ENCODE measurements around the gene KCNJ11.
"Not testable (repeated sequence)": the region's sequence is repeated elsewhere in the genome, so short reads cannot be mapped to it uniquely, and the experiment has no call there.

KCNJ11 gene

DNA sequence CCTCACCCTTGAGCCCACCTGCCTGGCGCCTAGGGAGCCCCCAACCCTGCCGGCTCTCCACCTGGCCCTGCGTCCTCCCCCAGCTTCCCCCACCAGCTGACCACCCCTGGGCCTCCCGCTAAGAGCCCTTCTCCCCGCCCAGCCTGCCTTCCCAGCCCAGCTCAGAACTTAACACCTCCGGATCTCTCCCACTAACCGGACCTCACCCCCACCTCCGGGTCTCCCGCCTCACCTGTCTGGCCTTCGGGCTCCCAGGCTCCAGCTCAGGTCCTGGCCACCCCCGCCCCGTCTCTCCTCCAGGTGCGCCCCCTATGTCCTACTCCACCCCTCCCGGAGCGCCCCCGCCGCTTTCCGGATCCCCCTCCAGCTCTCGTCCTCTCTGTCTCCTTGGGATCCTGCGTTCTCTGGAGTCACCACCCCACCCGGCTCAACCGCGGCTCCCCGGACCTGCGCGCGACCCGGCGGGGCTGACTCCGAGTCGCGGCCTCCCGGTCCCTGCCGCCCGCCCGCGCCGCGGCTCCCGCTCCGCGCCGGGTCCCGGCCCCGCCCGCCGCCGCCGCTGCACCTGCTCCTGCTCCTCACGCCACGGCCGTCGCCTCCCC, at the start of gene KCNJ11:
Gene KCNJ11, minus strand, starts transcription at position 51 of the 602 bp plus-strand sequence. CDS start 568 bp downstream, outside the sequence.
- no peak for DNase-seq

DNA sequence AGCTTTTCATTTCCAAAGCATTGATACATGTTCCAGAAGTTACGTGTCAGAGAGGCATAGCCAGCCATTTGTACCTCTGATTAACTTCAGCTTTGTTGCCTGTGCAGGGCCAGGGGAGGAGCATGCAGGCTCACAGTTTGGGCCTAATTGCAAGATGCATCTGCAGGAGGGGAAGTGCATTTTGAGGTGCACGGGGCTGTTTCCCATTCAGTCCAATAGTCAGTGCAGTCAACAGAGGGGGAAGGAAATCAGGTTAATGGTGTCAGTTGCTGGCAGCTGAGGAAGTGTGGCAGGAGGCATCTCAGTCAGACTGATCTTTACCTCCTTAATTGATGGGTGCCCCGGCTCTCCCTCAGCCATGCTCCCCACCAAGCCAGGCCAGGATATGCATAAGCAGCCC, 48.9 kb upstream of the KCNJ11 start:
- no peak for DNase-seq

DNA sequence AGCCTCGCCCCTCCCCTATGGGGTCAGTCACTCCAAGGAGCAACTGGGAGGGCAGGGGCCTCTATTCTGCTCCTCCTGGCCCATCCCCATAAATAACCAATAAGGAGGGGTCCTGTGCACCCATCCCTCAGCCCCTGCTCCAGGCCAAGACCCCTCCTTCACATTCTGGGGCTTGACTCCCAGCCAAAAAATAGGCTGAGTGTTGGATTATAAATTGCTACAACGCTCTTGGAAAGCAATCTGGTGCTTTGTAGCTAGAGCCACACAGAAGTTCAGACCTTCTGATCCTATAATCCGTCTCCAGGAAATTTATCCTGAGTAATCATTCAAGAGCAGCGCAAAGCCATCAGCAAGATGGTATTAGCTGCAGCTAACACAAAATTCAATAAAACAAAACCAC, 45.6 kb upstream of the KCNJ11 start:
- DNase-seq, result no peak

DNA sequence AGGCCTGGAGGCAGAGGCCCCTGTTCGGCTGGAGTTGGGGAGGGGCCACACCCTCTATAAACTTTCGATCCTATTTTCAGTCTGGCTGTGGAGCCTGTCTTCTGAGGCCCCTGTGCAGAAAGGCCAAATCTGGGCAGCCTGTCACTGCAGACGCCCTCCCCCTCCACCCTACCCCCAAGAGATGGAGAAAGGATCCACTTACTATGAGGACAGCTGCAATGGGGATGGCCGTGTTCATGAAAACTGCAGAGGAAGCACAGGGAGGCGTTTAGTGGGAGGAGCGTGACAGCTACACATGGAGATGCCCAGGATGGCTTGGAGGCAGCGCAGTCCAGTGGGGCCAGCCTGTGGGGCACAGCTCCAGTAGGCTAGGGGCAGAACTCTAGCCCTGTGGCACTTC, 43.5 kb upstream of the KCNJ11 start:
- peak in 1 of 2 experiments; percentile 12 for DNase-seq

DNA sequence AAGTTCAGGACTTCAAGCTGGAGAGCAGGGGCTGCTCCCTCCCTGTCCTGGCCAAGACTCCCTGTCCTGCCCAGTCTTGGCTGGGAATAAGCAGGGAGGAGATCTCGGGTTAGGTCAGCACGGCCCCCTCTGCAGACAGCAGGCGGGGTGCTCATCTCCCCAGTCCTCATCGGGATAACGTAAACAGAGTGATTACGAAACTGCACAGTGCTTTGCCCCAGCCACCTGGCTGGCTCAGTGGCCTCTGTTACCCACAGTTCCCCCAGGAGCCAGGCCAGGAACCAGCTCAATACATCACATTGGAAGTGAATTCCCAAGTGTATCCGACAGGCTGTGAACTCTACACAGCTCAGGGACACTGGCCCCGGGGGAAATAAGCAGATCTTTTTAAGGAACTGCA, 42.7 kb upstream of the KCNJ11 start:
- DNase-seq, result no peak

DNA sequence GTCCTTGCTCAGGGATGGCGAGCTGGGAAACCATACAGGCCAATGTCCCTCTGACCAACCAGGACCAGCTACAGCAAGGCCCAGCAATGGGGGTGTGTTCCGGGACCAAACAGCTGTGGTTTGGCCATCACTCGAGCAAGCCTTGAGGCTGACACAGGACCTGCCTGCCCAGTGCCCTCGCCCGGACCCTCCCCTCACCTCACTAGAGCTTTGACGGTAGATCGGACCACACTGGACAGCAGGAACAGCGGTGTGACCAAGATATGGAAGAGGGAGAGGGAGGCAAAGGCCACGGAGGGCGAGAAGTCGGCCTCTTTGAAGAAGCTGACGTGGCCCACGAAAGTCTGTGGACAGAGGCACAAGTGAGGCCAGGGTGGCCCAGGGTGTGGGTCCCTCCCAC, 42.2 kb upstream of the KCNJ11 start:
- no peak for DNase-seq

DNA sequence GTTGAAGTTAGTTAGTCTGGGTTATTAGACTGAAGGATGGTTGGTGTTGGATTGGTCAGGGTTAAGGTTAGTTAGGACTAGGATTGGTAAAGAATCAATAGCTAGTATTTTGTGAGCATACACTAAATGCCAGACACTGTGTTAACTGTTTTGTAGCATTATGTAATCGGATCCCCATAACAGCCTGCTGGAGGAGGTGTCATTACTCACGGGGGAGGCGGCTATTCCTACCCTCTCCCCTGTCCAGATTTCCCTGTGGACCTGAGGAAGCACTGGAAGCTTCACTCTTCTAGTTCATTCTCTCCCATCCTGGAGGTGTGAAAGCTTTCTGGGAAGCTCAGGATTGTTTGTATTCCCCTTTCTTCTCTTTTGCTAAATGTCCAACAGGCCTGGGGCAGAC, 40.5 kb upstream of the KCNJ11 start:
- no peak for DNase-seq

DNA sequence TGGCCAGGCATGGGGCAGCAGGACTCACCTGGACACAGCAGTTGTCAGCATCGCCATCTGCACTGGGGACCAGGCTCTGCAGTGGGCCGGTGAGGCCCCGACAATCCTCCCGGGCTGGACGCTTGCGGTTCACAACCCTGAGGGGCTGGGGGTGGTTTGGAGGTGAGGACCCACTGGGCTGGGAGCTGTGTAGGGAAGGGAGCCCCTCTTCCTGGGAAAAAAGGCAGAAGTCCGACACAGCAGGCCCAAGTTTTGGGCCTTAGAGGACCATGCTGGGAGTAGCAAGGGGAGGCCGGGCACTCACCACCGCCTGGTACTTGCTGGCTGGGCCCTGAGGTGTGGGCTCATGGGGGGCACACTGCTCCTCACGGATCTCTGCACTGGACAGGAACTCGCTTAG, 39.8 kb upstream of the KCNJ11 start:
- DNase-seq, result no peak

DNA sequence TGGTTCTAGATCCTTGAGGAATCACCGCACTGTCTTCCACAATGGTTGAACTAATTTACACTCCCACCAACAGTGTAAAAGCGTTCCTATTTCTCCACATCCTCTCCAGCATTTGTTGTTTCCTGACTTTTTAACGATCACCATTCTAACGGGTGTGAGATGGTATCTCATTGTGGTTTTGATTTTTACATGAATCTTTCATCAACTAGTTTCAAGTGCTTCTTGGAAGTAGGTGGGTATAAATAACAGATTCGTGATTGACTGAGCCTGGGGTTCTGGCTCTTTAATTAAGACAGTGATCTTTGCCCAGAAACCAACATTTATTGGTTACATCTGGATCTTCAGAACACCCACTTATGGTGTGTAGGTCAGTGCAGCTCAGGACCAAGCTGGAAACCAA, 37.8 kb upstream of the KCNJ11 start:
- not testable (repeated sequence) for DNase-seq

DNA sequence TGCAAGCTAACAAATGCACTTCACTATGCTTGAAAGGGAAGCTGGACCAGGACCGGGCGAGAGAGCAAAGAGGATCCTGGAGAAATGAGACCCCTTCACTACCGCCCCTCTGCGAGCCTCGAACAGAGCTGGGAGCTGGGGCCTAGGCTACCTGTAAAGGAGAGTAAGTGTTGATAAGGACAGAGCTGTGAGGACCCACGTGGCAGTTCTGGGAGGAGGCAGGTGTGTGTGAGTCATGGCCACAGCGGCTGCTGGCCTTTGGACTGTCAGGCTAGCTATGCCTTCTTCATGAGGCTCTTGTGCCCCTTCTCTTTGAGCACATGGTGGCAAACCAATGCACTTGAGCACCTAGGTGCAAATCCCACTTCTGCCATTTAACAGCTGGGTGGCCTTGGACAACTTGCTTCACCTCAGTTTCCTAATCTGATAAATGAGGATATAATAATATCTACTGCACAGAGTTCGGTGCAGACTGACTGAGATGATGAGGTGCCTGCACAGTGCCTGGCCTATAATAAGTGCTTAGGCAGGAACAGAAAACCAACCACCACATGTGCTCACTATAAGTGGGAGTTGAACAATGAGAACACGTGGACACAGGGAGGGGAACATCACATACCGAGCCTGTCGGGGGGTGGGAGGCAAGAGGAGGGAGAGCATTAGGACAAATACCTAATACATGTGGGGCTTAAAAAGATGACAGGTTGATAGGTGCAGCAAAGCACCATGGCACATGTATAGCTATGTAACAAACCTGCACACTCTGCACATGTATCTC, 35.3 kb upstream of the KCNJ11 start:
- no peak for DNase-seq

DNA sequence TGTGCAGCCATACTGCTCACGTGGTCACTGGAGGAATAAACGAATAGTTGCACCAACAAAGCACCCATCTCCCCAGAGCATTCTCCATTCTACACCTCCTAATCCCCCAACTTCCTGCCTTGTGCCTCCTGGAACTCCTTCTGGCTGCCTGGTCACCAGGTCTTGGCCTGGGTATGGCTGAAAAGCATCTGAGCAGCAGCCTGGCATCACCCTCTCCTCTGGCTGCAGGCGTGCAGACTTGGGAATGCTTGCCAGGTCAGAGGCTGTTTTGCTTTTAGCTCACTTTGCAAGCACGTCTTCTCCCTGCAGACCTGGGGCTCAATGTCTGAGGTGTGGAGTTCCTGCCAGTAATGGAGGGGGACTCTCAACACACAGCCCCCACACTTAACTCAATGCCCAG, 33.3 kb upstream of the KCNJ11 start:
- no peak for DNase-seq

DNA sequence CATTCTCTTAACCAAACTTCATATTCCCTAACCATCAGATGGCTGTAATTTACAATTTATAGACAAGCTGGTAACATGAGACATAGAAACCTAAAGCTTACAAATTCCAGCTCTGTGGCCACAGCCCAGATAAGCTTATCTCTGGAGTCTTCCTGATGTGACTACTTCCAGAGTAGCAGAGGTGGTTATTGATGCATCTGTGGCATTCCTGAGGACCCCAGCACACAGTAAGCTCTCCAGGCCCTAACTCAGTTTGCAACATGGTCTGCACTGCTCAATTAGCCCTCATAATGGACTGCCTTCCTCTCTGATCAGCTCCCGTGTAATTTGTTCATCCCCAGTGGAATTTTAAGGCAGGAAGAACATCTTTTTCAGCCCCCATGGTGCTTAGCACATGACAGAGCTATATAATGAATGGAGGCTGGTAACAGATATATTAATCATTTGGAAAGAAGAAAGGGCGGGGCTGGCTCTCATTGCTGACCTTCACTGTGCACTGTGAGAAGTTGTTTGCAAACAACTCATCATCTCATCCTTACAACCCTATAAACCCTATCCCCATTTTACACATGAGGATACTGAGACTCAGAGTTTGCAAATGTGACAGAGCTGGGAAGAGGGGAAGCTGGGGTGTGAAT, 30.1 kb upstream of the KCNJ11 start:
- DNase-seq, result no peak

DNA sequence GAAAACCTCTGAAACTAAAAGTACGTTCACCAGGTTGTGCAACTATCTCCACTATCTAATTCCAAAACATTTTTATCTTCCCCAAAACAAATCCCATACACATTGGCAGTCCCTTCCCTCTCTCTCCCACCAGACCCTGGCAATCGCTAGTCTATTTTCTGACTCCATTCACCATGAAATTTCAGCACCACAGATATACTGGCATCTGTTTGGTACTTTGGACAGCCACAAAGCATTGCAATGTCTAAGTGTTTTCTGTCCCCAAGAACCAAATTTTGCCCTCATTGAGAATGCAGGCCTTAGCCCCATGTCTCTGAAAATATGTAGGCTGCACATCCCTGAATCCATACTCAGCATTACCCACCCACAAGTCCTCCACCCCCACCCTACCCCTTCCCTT, 28.0 kb upstream of the KCNJ11 start:
- no peak for DNase-seq

DNA sequence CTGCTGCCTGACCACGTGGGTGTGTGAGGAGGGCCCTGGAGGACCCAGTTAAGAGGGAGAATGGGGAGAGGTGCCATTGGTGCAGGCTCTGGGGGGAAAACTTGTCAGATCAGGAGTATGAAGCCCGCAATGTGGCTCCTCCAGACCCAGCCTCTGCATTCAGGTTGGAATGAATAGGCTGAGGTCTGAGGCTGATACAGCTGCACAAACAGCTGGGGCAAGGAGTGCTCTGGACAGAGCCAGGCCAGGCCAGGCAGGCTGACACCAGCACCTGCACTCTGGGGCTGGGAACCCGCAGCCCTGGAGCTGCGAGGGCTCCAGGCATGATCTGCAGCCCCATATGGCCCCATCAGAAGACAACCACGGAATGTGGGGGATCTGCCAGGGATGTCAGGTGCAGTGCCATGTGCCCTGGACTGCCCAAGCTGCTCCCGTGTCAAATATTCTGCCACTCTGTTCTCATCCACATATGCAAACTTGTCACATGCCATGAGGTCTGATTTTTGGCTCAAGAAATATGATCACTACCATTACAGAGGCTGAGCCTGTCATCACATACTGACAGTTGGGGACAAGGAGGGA, 27.2 kb upstream of the KCNJ11 start:
- no peak for DNase-seq

DNA sequence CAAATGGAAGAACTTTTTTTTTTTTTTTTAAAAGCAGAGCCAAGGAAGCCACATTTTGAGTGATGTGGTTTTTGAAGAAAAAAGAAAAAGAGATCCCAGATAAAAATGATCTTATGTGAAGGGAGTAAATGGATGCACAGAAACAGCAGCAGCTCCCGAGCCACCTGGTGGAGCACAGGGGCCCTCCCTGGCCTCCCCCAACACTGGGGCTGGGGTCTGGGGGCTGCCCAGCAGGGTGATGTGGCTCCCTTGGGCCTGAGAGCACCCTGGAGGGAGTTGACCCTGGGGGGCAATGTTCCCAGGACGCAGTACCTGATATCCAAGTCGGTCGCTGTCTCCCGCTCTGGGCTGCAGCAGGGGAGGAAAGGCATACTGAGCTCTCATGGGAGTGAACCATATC, 26.5 kb upstream of the KCNJ11 start:
- no peak for DNase-seq

DNA sequence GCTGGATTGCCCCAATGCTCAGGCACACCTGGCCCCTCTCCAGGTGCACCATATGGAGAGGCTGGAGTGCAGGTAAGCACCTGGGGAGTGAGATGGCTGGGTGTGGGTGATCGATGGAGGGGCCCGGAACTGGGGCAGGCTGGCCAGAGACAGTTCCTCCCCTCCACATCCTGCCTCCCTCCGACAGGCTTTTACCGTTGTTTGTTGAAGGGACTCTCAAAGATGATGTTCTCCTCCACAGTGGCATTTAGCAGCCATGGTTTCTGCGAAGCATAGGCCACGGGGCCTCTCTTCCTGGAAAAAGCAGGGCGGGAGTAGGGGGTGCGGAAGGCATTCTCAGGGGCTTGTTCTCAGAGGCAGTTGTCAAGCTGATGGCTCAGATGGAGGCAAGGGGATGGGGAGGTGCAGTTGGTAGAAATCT, 25.9 kb upstream of the KCNJ11 start:
- DNase-seq, result peak; percentile 91 to 95

DNA sequence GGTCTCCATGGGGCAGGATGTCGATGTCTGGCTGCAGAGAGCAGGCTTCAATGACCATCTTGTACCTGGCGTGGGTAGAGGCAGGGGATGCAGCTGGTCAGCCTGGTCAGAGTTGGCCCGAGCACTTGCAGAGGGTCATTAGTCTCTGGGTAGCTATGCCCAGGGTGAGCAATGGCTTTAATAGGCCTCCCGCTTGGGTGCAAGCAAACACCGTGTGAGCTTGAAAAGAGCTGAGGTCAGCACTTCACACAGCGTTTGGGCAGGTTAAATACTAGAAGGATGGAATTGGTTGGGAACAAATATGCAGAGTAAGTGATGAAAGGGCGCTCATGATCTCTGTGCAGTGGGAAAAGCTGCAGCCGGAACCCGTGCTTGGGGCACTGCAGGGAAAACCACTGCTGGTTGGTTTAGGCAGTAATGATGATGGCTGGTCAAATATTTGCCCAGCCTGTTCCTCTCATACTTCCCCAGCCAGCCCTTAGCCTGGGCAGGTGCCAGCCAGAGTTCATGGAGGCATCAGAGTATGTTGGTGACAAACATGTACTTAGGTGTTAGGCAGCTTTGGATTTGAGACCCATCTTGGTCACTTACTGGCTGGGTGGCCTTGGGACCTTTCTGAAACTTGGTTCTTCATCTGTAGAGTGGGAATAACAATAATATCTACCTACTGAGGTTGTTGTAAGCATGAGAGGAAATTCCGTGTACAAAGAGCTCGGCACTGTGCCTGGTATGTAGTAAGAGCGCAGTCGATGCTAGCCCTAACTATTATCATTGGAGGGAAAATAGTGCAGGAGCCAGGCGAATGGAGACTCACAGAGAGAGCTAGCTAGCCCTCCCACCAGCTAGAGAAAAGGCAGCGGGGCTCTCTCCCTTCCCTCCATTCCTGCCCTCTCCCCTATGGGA, 25.2 kb upstream of the KCNJ11 start:
- DNase-seq, result peak; percentile 93 to 99

DNA sequence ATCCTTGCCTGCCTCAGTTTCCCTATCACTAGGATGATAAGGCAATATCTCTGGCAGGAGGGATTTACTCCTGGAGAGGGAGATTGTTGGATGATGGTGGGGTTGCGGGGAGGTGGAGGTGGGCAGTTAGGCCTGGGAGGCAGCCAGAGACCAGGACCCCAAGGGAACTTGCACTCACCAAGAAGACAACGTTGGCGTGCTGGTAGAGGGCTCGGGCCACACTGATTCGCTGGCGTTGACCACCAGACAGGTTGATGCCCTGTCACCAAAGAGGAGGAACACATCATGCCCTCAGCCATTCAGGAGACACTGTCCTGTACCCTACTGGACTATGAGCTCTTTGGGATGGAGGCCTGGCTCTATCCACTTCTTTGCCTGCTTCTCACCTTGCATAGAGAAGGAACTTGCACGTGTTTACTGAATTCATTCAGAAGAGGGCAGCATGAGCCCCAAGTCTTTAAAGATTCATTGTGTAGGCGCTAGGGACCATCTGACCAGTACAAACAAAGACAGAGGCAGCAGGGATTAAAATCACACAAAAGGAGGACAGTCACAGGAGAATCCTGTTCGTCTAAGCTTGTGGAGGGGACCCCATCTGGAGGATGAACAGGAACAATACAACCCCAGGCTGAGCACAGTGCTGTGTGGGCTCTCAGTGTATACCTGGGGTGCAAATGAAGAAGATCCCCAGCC, 24.2 kb upstream of the KCNJ11 start:
- DNase-seq, result peak; percentile 17 to 64

DNA sequence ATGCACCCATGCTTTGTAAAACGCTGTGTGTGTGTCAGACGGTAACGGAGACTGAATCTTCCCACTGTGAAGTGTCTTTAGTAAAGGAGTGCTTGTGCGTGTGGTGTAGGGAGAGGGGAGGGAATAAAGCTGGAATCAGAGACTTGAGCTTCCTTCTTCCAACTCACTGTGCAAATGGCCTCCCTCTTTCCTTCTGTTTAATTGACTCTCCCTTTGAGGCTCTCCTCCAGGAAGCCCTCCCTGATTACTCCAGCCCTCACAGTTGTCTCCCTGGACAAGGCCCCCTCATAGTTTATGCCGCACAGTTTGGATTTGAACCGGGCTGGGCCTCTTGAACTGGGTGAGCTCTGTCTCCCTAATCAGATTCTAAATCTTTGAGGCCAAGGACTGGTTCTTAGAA, 23.0 kb upstream of the KCNJ11 start:
- no peak for DNase-seq

DNA sequence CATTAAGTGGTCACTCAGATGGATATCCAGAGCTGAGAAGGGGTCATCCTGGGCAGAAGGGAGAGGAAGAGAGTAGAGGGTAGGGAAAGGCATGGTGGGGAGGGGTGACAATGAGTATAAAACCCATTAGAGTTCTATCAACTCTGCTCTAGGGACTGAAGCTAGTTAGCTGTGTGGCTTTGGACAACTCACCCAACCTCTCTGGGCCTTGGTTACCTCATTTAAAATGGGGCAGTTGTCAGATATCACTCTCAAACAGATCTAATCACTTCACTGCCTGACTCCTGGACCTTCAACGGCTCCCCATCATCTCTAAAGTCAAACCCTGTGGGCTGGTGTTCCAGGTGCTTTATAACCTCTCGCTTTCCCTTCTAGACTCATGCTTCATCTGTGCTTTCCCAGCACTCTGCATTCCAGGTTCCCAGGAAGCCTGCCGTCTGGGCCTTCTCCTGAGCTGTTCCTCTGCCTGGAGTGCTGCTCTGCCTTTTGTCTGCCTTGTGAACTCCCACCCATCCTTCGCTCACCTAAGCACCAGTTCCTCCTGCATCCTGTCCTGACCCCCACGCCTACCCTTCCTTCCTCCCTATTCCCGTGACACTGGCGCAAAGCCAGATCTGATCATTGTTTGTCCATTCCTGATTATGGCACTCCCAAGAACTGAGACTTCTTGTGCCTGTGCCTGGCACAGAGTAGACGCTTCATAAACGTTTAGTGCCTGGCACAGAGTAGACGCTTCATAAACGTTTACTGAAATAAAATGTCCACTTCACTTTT, 22.3 kb upstream of the KCNJ11 start:
- DNase-seq, result peak in 1 of 2 experiments; percentile 27

DNA sequence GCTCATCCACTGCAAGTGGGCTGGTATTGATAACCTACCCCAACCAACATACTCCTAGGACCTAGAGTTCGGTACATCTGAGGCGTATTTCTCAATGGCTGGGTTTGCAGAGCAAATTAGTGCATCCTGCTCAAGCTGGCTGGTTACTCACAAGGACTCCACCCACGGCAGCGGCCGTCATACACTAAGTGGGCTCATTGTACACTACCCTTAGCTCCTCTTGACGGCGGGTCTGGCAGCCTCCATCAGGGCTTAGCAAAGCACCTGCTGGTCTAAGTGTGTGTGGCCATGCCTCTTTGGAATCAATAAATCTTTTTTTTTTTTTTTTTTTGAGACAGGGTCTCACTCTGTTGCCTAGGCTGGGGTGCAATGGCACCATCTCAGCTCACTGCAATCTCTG, 20.2 kb upstream of the KCNJ11 start:
- no peak for DNase-seq

All from NCI-H2081 (cell line).